ENCODE measurements around the gene WDFY4.

WDFY4 gene

DNA sequence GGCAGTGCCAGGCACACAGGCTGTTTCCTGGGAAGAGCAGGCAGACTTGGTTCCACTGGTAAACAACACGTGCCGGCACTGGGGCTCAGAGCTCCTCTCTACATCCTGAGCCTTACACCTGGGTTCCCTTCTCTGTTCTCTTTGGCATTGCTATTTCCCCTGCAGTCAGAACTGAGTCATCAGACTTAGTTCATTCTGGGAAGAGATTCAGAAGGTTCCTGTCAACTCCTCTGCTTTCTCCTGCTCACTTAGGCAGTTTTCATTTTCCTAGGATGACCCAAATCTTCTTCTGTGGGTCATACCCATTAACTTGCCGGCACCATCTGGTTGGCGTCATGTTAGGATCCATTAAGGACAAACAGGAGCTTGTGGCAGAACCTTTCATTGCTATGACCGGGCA lies 288.4 kb downstream of the WDFY4 start:
- Histone ChIP-seq H3K4me1 (ENCODE audit: insufficient read depth, low read length) (no peaks in the 10 kb centered on the region), H3K9me3 (ENCODE audit: control insufficient read depth, insufficient read depth, low read length) (no peaks in the 10 kb centered on the region), H3K36me3 (ENCODE audit: insufficient read depth, low read length) (no peaks in the 10 kb centered on the region), H3K9ac (ENCODE audit: low read depth, low read length) (no peak overlapping the region)

DNA sequence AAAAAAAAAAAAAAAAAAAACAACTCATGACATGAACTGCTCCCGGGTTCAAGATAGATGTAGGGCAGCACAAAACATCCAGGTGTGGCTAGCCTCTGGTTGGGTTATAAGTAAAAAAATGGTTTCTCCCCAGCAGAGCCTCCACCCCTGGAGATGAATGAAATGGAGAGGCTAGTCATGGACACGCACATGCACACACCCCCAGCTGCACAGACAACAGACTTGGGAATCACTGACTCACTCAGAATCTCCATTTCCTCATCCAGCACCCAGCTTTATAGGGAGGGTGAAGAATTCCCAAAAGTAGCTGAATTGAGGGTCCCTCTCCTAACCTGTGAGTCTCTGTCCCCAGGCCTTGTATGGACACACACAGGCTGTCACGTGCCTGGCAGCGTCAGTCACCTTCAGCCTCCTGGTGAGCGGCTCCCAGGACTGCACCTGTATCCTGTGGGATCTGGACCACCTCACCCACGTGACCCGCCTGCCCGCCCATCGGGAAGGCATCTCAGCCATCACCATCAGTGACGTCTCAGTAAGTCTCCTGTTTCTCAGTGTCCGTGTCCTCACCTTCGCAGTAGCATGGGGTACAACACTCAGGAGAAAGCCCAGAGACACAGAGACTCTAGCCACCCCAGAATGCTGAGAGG lies 290.0 kb downstream of the WDFY4 start:
- Histone ChIP-seq H3K9ac (ENCODE audit: low read depth, low read length) (no peak overlapping the region), H3K36me3 (ENCODE audit: insufficient read depth, low read length) (no peaks in the 10 kb centered on the region), H3K9me3 (ENCODE audit: control insufficient read depth, insufficient read depth, low read length) (no peaks in the 10 kb centered on the region), H3K4me1 (ENCODE audit: insufficient read depth, low read length) (no peaks in the 10 kb centered on the region)

DNA sequence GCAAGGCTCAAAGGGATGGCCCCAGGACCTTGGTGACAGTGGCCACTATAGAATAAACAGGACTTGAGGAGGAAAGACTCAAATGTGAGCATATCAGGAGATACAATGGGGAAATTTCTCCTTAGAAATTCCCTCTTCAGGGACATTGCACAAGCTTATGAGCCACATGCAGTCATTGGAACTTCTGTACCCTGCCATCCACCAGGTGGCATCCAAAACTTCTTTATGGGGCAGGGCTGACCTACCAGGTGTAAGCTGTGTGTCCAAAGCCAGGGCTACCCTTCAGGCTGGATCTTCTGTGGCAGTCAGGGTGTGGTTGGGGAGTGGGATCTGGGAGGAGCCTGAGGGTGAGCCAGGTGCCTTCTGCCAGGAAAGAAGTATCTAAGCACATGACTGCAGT lies 291.5 kb downstream of the WDFY4 start:
- no peaks in the 10 kb centered on the region for H3K36me3 ChIP-seq (ENCODE audit: insufficient read depth, low read length)

DNA sequence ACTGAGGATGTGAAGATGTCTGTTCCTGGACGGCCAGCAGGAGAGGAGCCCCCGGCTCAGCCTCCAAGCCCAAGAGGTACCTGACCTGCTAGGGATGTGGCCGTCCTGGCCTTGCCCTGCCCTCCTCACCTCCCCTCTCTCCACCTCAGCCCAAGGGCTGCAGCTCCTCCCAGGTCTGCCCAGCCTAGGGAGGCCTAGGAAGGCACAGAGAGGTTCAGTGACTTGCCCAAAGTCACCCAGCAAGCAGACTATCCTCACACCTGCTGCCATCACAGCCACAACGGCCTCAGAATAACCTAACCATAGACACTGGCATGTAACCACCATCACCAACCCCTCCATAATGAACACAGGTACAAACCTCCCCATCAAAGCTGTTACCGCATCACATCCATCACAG lies 293.6 kb downstream of the WDFY4 start:
- Histone ChIP-seq H3K9ac (ENCODE audit: low read depth, low read length) (no peak overlapping the region), H3K4me1 (ENCODE audit: insufficient read depth, low read length) (0 out of 2 replicates have a peak, but pooled peaks cover 4% of the 10 kb centered on the region), H3K36me3 (ENCODE audit: insufficient read depth, low read length) (no peaks in the 10 kb centered on the region), H3K9me3 (ENCODE audit: control insufficient read depth, insufficient read depth, low read length) (no peaks in the 10 kb centered on the region)

More for the DNA sequence above, 291.5 kb downstream of the WDFY4 start:
- Histone ChIP-seq H3K9me3 (ENCODE audit: control insufficient read depth, insufficient read depth, low read length) (no peaks in the 10 kb centered on the region), H3K9ac (ENCODE audit: low read depth, low read length) (no peak overlapping the region), H3K4me1 (ENCODE audit: insufficient read depth, low read length) (no peaks in the 10 kb centered on the region)

DNA sequence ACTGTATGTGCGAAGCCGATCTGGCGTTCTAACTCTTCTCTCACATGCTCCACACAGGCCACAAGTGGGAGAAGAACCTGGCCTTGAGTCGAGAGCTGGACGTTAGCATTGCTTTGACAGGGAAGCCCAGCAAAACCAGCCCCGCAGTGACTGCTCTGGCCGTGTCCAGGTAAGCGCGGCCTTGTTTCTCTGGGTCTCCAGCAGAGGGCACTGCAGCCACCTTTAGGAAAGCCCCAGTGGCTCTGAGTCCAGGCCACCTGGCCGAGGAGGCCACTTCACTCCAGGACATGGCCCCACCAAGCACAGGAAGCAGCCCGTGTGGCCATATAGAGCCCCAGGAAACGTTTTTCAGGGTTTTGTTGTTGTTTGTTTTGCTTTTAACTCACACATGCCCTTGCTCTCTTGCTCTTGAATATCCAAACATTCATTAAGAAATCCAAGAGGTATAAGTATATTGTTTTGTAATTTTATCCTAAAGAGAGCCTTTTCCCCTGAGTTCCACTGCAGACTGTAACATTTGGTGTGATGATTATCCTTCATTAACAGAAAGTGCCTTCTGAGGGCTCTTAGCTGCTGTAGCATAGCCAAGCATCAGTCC lies 296.7 kb downstream of the WDFY4 start:
- 0 out of 2 replicates have a peak, but pooled peaks cover 4% of the 10 kb centered on the region for H3K4me1 ChIP-seq (ENCODE audit: insufficient read depth, low read length)
- H3K9me3 ChIP-seq (ENCODE audit: control insufficient read depth, insufficient read depth, low read length) = no peaks in the 10 kb centered on the region
- H3K9ac ChIP-seq (ENCODE audit: low read depth, low read length) = no peak overlapping the region
- no peaks in the 10 kb centered on the region for H3K36me3 ChIP-seq (ENCODE audit: insufficient read depth, low read length)

DNA sequence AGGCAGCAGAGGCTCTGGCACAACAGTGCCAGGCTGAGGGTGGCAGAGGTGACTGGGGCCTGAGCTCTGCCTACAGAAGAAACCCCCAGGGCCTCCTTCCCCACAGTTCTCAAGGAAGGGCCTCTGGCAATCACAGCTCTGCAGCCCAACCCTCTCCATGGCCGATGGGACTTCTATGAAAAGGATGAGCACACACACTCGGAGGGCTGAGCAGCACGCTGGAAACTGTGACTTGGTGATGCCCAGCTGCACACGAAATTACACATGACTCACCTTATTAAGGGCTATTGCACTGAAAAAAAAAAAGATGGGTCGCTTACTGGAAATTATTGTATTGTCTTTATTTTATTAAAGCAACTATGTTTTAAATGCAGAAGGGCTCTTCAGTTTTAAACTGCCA lies 297.9 kb downstream of the WDFY4 start:
- Histone ChIP-seq H3K9ac (ENCODE audit: low read depth, low read length) (no peak overlapping the region), H3K9me3 (ENCODE audit: control insufficient read depth, insufficient read depth, low read length) (no peaks in the 10 kb centered on the region), H3K36me3 (ENCODE audit: insufficient read depth, low read length) (no peaks in the 10 kb centered on the region), H3K4me1 (ENCODE audit: insufficient read depth, low read length) (0 out of 2 replicates have a peak, but pooled peaks cover 4% of the 10 kb centered on the region)

DNA sequence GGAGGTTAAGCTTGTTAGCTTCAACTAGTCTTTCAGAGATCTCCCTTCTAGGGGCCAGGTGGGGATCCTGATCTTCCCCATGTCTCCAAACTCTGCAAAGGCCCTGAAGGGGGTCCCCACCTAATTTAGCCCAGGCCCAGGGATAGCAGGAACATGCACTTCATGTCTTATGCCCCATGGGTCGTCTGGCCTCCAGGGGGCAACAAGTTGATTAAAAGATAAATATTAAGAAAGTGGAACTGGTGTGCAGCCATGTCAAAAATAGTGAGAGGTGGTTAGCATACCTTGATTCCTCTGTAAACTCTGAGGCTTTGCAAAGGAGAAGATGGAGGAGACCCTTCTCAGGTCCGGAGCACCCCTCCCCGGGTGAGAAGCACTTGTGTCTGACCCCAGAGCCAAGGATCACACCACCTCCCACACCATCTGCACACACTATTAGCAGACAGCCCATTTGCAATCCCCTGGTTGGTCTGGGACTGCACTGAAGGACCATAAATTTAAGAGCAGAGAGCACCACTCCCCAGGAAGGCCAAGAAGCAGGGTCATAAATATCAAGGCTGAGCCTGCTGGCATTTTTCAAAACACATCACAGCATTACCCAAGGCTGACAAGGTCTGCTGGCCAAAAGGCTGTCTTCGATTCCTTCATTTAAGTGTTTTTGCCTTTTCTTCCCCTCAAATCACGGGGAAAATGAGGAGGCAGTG lies 299.1 kb downstream of the WDFY4 start:
- H3K4me1 ChIP-seq (ENCODE audit: insufficient read depth, low read length) = 0 out of 2 replicates have a peak, but pooled peaks cover 4% of the 10 kb centered on the region
- H3K9me3 ChIP-seq (ENCODE audit: control insufficient read depth, insufficient read depth, low read length) = no peaks in the 10 kb centered on the region
- no peaks in the 10 kb centered on the region for H3K36me3 ChIP-seq (ENCODE audit: insufficient read depth, low read length)
- H3K9ac ChIP-seq (ENCODE audit: low read depth, low read length) = no peak overlapping the region

DNA sequence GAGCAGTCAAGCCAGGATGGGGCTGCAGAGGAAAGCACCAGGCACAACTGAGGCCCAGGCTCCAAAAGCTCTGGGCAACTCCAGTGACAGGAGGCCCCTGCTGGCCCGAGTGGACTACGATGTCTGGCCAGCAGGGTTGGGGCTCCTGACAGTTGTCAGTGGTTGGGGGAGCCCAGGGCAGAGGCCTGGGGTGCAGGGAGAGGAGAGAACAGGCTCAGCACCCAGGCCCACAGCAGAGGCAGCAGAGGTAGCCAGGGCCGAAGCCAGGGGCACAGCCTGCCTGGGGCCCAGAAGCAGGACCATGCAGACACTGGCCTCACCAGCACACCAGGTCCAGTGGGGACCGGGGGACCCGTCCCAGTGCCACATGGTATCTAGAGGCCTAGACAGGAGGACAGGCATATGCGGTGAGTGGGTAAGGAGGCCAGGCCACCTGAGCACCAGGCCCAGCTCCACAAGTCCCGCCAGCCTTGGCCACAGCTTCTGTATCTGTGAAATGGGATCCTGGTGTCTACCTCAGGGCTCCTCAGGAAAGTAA lies 301.0 kb downstream of the WDFY4 start:
- Histone ChIP-seq H3K36me3 (ENCODE audit: insufficient read depth, low read length) (no peaks in the 10 kb centered on the region), H3K9me3 (ENCODE audit: control insufficient read depth, insufficient read depth, low read length) (no peaks in the 10 kb centered on the region), H3K4me1 (ENCODE audit: insufficient read depth, low read length) (0 out of 2 replicates have a peak, but pooled peaks cover 4% of the 10 kb centered on the region), H3K9ac (ENCODE audit: low read depth, low read length) (no peak overlapping the region)

DNA sequence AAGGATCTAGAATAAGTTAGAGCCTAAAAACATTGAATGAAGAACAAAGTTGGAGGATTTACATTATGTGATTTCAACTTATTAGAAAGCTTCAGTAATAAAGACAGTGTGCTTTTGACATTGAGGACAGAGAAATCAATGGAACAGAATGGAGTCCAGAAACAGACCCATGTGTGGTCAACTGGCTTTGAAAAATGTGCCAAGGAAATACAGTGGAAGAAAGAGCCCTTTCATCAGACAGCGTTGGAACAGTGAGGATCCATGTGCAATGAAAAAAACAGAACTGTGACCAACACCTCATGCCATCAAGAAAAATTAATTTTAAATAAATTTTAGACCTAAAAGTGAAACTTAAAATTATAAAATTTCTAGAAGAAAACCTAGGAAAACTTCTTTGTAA lies 305.6 kb downstream of the WDFY4 start:
- Histone ChIP-seq H3K4me1 (ENCODE audit: insufficient read depth, low read length) (no peaks in the 10 kb centered on the region), H3K9ac (ENCODE audit: low read depth, low read length) (no peak overlapping the region), H3K36me3 (ENCODE audit: insufficient read depth, low read length) (no peaks in the 10 kb centered on the region), H3K9me3 (ENCODE audit: control insufficient read depth, insufficient read depth, low read length) (no peaks in the 10 kb centered on the region)

DNA sequence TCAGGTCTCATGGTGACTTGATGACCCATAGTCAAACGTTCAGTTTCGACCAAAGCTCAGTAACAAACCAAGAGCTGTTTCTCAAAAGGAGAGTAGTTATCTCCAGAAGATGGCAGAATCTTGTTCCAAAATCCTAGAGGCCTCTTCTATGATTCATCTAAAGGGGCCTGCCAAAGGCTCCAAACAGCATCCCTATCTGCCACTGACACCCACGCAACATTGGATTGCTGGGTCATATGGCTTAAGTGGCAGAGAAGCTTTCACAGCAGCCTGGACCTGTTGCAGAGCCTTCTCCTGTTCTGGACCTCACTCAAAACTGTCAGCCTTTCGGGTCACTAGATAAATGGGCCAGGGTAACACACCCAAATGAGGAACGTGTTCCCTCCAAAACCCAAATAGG lies 309.0 kb downstream of the WDFY4 start:
- H3K9ac ChIP-seq (ENCODE audit: low read depth, low read length) = no peak overlapping the region
- no peaks in the 10 kb centered on the region for H3K4me1 ChIP-seq (ENCODE audit: insufficient read depth, low read length)

DNA sequence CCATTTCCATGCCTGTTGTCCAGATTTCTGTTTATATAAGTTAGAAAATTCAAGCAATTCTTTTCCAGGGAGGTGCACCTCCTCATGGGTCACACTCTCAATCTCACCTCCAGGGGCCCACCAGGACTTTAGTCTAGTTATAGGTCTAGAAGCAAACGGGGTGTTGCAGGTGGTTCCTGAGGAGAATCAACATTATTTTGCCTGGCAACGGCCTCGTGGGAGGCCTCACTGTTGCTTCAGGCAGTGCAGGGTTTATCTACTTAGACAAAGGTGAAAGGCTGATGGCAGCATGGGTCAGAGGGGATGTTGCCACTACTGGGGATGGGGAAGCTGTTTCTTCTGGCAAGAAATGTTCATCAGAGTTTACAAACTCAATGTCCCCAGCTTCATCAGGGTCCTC lies 311.7 kb downstream of the WDFY4 start:
- Histone ChIP-seq H3K36me3 (ENCODE audit: insufficient read depth, low read length) (no peaks in the 10 kb centered on the region), H3K9ac (ENCODE audit: low read depth, low read length) (no peak overlapping the region), H3K4me1 (ENCODE audit: insufficient read depth, low read length) (no peaks in the 10 kb centered on the region), H3K9me3 (ENCODE audit: control insufficient read depth, insufficient read depth, low read length) (no peaks in the 10 kb centered on the region)

More for the DNA sequence above, 309.0 kb downstream of the WDFY4 start:
- Histone ChIP-seq H3K36me3 (ENCODE audit: insufficient read depth, low read length) (no peaks in the 10 kb centered on the region), H3K9me3 (ENCODE audit: control insufficient read depth, insufficient read depth, low read length) (no peaks in the 10 kb centered on the region)

DNA sequence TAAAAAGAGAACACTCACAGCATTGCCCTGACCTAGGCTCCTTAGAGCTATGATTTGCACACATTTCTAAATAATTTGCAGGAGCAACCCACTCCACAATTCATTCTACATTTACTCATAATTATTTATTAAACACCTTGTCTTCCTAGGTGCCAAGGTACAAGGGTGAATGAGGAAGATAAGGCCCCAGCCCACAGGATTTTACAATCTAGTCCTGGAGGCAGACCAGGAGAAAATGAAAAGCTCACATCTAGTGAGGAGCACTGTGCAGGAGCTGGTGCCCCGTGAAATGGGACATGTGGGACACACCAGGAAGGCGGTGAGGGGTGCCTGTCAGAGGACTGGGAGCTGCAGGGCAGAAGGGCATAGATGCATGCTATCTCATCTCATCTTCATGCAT lies 314.7 kb downstream of the WDFY4 start:
- Histone ChIP-seq H3K36me3 (ENCODE audit: insufficient read depth, low read length) (no peaks in the 10 kb centered on the region), H3K9ac (ENCODE audit: low read depth, low read length) (no peak overlapping the region), H3K4me1 (ENCODE audit: insufficient read depth, low read length) (no peaks in the 10 kb centered on the region), H3K9me3 (ENCODE audit: control insufficient read depth, insufficient read depth, low read length) (no peaks in the 10 kb centered on the region)

DNA sequence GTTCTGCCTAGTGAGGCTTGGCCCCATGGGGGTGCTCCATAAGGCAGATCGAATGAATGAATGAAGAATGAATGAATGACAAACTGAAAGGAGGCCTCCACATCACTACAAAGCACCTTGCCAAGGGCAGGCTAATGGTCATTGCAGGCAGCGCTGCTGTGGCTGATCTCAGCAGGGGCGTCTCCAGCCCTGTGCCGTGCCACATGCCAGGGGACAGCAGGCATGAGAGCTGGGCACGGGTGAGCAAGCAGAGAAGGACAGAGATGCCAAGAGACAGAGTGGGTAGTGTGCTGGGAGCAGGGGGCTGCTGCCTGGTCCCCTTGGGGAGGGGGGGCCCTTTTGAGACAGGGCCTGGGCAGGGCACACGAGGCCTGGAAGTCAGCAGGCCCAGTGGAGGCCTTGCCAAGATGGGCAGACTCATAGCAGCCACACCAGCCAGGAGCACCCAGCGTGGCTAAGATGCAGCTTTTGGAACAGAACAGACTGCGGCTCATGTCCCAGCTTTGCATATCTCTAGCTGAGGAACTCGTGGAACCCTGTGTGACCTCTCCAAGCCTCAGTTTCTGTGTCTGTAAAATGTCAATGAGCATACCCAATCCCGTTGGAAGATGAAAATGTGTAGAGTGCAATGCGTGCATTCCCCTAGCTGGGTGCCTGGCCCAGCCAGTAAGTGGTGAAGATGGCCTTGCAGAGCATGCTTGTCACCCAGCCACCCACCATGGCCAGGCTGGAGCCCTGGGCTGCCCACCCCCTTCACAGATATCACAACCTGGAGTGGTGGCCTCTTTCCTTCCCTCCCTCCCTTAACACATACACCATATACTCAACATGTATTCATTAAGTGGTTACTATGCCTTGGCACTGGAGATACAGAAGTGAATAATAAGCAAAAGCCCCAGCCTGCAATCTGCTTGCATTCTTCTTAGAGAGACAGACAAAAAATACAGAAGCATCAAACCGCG lies 316.0 kb downstream of the WDFY4 start:
- H3K9ac ChIP-seq (ENCODE audit: low read depth, low read length) = no peak overlapping the region
- H3K9me3 ChIP-seq (ENCODE audit: control insufficient read depth, insufficient read depth, low read length) = no peaks in the 10 kb centered on the region
- H3K4me1 ChIP-seq (ENCODE audit: insufficient read depth, low read length) = no peaks in the 10 kb centered on the region
- H3K36me3 ChIP-seq (ENCODE audit: insufficient read depth, low read length) = no peaks in the 10 kb centered on the region

DNA sequence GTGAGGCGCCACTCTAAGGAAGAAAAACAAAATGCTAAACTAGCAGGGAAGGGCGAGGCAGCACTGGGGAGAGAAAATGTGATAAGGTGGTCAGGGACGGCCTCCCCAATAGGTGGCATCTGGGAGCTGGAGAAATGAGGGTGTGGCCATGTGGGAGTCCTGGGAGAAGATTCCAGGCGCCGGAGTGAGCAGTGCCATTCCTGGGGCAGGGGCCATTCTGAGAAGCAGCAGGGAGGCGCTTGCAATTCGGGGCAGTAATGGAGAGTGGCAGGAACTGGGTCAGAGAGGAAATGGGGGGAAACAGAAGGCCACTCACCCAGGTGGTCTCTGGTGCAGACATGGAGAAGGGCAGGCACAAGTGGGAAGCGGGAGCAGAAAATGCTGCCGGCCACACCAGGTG lies 316.7 kb downstream of the WDFY4 start:
- H3K4me1 ChIP-seq (ENCODE audit: insufficient read depth, low read length) = no peaks in the 10 kb centered on the region
- no peak overlapping the region for H3K9ac ChIP-seq (ENCODE audit: low read depth, low read length)
- no peaks in the 10 kb centered on the region for H3K9me3 ChIP-seq (ENCODE audit: control insufficient read depth, insufficient read depth, low read length)
- H3K36me3 ChIP-seq (ENCODE audit: insufficient read depth, low read length) = no peaks in the 10 kb centered on the region
